T-helper 9 cell (primary cell): Measurements from ENCODE around the gene ADAM8.

Experiments
- DNase-seq: peaks from one replicate; pipeline ENCODE4 v3.0.0-alpha.2; 2020

Gene ADAM8

DNA sequence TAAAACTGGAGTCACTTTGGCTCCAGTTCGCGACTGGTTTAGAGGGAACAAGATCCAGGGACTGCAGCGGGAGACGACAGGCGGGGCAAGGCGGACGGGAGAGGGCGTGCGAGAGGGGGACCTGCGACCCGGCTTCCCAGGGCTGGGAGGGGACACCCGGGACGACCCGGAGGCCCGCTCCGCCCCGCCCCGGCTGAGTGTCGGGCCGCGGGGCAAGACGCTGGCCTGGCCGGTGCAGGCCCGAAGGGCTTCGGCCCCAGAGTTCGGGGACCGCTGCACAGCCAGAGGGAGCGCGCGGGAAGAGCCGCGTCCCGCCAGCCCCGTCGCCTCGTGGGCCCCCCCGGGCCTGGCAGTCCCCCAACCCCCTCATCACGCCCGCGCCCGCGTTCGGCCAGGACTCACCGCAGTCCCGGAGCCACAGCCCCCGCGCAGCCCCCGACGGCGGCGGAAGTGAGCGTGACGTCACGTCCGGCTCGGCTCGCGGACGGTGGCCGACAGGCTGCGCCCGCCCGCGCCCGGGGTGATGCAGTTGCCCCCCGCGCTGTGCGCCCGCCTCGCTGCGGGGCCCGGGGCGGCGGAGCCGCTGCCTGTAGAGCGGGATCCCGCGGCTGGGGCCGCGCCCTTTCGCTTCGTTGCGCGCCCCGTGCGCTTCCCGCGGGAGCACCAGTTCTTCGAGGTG, 31.9 kb upstream of the ADAM8 start, which contains the start of the genes TUBGCP2 and ZNF511:
Gene TUBGCP2 (minus strand): TSS at position 452 of the 679 bp plus-strand sequence. CDS start 5,931 bp downstream, outside the sequence.
Gene ZNF511 (plus strand): TSS at position 494 of the 679 bp plus-strand sequence. CDS start 30 bp downstream, at position 524.
- peak; percentile 84 for DNase-seq

DNA sequence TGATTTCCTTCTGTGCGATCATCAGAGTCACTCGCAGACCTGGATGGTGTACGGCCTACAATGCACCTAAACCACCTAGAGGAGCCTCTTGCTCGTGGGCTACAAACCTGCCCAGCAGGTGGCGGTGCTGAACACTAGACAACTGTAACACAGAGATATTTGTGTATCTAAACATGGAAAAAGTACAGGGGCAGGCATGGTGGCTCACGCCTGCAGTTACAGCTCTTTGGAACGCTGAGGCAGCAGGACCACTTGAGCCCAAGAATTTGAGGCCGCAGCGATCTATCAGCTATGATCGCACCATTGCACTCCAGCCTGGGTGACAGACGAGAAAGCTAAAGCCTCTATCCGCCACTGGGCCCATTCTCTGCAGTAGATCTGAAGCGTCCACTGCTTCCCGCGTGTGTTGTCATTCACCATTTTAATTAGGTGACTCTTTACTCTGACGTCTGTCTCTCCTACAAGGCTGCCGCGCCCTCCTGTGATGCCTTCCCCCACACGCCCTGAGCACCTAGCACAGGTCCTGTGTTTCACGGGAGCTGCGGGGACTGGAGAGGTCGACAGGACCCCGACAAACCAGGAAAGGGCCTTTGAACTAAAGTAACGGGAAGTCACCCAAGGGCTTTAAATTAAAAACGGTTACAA, 31.2 kb upstream of the ADAM8 start:
- peak; percentile 85 for DNase-seq

DNA sequence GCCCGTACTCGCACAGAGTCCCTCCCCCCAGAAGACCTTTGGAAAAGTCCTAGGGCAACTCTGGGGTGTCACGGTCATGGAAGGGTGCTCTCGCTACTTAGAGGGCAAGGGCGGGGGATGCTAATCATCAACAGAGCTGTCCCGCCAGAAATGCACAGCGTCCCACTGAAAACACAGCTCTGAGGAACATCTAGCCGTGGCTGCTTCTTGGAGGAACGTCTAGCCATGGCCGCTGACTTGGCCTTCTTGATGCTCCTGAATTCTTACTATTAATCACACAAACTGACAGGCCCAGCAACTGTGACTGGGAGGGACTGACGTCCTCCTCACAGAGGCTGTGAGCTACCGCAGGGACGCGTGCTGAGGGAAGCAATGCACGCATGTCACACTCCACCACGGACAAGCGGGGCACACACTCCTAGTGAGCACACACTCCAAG, 30.3 kb upstream of the ADAM8 start:
- DNase-seq: no peak

DNA sequence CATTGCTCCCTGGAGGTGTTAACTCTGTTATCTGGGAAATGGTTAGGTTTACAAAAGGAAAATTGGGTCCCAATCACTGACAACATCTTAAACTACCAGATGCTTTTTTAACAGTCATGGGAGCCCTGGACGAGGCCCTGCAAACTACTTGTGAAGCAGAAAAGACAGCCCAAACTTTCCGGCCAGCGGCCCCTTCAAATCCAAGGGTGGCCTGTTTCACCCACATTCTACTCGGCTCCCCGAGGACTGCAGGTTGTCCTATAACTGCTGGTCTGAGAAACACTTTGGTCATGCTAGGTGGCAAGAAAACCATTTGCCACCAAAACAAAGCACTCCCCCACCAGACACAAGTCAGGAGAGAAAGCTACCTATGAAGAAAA, 29.4 kb upstream of the ADAM8 start:
- no peak for DNase-seq

DNA sequence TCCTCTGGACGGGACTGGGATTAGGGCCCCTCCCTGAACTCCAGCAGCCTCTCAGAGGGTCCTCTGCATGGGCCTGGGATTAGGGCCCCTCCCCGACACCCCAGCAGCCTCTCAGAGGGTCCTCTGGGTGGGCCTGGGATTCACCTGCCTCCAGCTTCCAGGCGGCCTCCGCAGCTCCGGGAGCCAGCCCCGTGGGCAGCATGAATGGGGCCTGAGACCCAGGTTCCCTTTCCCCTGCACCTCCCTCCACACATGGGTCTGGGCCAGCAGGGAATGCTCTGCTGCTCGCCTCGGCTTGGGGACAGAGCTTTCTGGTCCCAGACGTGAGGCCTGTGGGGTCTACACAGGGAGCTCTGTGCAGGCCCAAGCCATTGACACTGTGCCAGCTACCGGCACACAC, 26.5 kb upstream of the ADAM8 start:
- no peak for DNase-seq

DNA sequence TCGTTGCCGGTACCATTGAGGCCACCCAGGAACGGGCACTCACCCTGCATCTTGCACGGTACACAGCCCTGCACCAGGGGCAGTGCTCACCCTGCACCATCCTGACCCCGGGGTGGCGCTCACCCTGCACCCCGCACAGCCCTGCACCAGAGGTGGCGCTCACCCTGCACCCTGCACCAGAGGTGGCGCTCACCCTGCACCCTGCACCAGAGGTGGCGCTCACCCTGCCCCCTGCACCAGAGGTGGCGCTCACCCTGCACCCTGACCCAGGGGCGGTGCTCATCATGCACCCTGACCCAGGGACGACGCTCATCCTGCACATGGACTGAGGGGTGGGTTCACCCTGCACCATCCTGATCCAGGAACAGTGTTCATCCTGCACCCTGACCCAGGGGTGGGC, 25.6 kb upstream of the ADAM8 start:
- no peak for DNase-seq

DNA sequence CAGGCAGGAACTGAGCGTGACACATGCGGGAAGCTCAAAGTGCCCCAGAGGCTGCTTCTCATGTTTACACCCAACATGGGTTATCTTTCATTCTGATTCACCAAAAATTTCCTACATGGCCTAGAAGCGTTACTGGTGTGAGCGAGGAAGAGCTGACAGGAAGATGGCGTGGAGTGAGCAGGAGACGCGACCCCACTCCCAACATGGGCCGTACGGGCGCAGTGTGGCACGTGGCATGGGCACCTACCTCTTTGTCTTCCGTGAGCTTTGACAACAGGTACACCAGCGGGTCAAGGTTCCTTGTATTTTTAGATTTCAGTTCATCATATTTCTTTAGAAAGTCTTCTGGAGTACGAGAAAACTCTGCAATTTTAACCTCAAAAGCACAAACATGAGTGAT, 23.1 kb upstream of the ADAM8 start:
- no peak for DNase-seq

DNA sequence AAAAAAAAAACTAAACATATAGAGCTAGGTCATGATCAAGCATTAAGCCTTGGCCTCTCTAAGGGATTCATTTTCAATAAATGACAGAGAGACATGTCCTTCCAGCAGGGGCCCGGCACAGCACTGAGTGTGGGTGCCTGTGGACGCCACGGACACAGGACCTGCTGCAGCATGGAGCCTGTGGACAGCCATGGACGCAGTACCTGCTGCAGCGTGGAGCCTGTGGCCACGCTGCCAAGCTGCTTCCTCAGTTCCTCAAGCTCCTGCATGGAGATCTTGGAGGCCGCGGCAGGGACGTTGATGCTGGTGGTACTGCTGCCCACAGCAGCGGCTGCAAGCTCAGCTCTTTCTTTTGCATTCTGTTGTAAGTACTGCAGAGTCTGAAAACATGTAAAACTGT, 22.6 kb upstream of the ADAM8 start:
- no peak for DNase-seq

DNA sequence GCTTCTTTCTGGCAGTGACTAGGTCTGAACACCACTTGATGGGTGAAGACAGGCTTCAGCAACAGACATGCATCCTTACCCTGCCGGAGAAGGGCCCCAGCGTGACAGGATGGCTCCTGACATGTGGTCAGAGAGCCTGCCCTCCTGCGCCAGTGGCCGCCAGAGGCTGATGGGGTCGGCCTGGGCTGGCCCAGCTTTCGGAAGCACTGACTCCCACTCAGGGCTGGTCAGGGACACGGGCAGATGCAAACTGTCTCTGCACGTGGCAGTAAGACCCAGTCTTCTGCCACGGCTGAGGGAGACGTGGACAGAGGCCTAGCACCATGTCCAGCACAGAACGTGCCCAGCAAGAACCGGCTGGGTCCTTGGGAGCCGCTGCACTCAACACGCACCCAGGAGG, 21.8 kb upstream of the ADAM8 start:
- DNase-seq: no peak

DNA sequence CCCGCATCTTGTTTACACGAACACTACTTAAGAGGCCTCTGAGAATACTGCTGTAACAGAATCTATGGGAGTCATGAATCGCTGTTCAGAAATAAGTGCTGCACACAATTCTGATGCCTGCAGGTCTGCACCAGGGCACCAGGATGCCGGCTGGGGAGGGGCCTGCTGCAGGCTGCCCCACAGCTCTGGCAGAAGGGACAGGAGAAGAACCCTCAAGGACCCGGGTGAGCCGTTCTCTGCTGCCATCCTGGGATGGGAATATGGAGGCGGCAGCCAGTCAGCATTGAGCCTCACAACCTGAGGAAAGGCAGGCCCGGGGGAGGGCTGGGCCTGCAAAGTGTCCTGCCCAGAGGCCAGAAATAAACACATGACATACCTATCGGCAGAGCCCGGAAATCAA, 20.8 kb upstream of the ADAM8 start:
- no peak for DNase-seq

DNA sequence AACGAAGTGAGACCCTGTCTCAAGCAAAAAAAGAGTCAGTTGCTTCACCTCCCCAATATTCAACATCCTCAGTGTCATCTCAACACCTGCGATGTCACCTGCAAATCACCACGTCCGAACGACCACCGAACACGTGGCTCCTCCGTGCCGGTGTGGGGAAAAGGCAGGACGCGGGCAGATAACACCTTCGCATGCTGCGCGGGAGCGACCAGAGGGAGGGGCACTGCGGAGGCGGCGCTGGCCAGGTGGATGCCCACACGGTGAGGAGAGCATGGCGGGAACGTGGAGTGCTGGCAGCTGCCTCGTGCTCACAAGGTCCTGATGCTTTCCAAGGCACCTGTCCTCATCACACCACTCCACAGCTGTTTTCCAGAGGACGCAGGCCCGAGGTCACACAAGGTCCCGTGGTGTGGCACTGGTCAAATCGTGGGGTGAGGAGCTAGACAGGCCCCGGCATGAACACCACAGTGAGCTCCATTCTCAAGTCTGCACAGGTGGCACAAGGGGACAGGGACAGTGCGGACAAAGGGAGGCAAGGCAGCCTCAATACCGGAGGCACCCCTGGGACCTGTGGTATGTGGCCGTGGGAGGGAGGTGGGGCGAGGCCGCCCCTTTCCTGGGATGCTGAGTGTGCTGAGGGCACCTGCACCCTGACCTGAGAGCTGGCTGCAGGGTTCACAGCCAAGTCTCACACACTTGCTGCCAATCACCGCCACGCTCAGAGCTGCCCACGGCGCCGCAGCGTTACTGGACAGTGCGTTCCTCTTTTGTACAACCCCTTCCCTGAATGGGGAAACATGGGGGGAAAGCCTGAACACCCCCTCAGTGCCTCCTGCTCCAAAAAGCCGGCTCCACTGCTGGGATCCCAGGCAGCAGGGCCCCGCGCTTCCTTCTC, 19.0 kb upstream of the ADAM8 start:
- no peak for DNase-seq

DNA sequence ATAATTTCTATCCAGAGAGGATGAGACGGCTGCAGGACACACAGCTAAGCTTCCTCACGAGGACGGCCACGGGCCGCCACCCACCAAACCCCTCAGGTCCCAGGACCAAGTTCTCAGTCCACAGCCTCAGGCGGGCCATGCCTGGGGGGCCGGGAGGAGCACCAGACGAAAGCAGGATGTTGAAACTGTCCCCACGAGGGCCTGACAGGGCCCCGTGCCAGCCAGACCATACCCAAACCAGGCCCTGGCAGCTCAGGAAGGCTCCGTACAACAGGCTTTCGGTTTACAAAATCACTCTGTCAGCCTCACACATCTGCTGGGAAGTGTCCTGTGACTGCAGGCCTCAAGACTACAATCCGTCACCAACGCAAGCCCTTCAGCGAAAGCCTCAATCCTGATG, 17.5 kb upstream of the ADAM8 start:
- no peak for DNase-seq

DNA sequence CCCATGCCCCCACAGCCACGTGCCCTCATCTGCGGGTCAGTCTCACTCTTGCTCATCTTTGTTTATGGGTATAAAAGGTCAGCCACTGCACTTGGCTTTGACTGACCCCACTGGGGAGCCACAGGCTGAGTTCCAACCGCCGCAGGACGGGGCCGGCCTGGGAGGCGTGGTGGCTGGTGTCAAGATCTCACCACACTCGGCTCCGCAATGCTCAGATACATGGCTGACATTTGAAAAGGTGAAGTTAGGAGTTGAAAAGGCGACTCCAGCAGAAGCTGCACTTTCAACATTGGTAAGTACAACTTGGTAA, 17.1 kb upstream of the ADAM8 start:
- no peak for DNase-seq

DNA sequence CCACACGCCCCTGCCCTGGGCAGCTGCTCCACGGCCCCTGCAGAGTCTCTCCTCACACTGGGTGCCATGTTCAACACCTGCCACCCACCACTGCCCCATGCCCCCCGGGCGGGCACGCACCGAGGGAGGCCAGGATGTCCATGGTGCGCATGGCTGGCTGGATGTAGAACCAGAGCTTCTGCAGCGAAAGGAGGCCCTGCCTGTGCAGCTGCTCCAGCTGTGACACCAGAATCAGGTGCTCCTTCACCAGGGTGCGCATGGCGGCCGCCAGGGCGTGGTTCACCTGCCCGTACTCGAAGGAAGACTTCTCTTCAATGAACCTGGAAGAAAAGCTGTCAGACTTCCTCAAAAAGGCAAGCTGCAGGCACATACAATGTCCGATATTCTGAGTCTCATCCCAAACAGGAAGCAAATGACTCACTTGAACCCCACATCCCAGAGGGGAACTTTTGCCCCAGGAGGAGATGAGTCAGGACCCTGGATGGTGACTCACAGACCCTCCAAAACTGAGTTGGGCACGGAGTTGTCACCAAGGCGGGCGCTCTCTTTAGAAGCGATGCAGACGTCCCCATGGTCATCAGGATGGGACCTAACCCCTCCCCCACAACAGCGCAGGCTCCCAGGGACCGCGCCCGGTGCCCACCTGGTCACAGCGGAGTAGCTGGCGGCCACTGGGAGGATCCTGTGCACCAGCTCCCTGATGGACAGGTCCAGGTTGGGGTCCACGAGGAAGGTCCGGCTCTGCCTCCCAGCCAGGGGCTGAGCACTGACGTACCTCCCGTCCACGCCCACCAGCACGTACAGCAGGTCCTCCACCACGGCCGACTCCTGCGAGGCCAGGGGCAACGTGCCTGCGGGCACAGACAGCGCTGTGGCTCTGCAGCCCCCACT, 16.5 kb upstream of the ADAM8 start:
- no peak for DNase-seq

DNA sequence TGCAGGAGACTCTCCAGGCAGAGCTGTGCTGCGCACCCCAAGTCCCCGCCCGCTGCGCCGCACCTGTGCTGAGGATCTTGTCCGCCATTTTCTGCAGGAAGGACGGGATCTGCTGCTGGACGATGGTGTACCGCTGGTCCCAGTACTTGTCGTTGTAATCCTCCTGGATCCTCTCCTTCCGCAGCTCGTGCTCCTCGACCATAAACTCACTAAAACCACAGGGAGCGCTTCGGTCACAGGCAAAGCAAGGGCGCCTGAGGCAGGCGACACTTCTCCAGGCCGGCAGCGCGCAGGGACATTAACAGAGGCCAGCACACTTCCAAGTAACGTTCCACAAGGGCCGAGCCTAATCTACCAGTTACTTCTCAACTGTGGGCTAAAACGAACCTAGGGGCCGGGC, 13.1 kb upstream of the ADAM8 start:
- no peak for DNase-seq

DNA sequence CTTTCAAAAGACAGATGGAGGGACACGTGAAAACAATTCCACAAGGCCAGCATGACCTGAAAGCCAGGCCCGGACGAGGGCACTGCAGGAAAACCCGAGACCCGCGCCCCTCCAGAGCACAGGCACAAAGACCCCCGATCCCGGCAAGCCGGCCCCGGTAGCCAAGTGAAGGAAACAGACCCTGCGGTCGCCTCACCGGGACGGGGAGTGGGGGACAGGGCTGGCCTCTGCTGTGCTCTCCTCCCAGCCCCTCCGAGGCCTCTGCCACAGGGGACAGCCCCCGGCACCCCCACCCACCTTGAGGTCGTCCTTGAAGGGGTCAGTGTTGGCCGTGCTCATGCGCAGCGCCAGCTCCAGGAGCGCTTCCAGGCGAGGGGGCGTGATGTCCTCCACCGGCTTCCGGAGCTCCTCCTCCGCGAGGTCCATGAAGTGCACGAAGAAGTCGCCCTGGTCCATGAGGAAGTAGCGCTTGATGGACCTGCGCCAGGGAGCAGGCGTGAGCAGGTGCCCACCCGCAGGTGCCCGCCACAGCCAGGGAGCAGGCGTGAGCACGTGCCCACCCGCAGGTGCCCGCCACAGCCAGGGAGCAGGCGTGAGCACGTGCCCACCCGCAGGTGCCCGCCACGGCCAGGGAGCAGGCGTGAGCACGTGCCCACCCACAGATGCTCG, 11.3 kb upstream of the ADAM8 start:
- no peak for DNase-seq

DNA sequence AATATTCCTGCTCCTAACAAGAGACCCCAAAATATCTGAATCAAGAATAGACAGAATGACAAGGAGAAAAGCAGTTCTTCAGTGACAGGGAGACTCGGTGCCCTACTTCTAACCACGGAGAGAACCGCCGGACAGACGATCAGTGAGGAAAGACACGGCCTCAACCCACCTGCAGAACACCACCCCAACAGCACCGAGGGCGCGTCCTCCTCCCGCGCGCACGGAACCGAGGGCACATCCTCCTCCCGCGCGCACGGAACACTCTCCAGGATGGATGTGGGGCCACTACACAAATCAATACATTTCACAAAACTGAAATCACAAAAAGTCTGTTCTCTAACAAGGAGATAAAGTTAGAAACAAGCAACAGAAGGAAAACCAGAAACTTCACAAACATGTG, 9.7 kb upstream of the ADAM8 start:
- no peak for DNase-seq

DNA sequence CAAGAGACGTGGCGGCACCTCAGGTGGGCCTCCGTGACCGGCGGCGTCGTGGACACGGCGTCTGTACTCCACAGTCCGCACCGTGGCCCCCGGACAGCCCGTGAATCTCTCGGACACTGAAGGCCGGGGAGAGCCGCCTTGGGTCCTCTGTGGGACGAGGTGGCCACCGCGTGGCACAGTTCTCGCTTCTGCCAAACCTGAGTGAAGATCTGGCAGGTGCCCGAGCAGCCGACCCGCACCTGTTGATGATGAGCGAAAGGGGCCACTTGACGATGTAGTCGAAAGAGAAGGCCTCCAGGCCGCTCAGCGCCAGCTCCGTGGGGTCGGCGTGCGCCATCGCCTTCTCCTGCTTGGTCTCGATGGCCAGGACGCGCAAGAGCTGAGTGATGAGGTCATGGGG, 8.5 kb upstream of the ADAM8 start:
- no peak for DNase-seq

DNA sequence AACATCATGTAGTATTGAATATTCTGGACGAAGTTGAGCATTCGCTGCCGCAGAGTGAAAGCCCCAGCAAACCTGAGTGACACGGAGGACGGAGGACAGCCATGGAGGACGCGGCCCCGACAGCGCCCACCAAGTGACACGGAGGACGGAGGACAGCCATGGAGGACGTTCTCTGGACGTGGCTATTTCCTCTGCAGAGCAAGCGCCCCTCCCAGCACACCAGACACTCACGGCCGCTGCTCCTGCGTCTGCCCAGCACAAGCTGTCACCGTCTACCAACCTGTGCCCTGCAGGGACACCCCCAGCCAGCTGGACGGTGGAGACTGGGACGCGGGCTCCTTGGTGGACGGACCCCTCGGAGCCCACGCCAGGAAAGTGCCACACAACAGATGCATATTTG, 7.3 kb upstream of the ADAM8 start:
- DNase-seq: no peak

DNA sequence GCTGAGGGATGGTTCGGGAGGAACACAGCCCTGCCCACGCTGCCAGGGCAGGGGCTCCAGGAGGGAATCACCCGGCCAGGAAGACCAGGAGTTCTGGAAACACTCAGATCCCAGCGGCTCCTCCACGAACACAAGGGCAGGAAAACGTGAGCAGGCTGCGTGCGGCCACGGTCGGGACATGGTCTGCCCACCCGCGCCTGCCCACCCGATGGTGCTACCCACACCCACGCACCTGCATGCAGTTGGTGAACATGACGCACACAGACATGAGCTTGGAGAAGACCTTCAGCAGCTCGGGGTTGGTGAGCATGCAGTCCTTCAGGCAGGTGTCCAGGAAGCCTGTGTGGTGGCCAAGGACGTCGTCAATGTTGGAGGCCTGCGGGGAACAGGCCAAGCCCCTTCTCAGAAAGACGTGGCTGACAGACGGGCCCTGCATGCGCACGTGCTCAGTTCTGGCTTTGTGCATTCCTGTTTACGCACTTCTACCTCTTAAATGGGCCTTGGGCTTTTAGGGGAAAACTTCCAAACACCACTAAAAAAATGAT, 6.2 kb upstream of the ADAM8 start:
- DNase-seq: no peak

DNA sequence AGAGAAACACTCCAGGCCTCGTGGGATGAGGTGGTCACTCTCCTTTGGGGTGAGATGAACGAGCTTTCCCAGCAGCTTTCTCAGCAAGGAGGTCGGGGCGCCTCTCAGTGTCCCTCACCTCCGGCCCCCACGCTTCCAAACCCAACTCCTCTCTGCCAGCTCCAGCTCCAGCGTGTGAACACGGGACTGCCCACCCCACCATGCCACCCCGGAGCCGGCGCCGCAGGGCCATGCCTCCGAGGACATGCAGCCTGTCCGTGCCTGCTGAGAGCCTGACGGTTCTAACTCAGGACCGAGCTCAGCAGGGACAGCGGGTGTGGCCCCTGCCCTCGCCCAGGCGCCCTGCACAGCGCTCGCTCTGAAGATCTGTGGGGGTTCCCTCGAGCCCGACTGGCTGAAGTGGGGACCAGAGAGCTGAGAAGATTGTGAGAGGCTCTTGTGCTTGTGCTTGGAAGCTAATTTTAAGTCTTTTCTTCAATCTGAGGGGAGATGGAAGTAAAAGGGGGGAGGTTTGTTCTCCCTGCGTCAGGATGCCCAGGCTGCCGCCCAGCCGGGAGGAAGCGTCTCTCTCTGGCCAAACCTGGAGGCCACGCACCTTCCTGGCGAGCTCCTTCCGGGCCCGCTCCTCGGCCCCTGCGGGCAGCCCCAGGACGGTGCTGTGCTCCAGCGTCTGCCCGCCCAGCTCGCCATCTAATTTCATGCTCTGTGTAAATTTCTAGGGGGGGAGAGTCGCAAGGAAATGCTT, 5.1 kb upstream of the ADAM8 start:
- DNase-seq: no peak
